Cardiac fibroblast (primary cell): ENCODE data around the gene STX18.

Experiments used
- DNase-seq, 2 donors: peaks; one replicate each; pipeline versions ENCODE4 v3.0.0 to v3.0.0-alpha.2; 2010; ENCODE audit warnings: low read depth in 2 of 2
- H3K4me3 ChIP-seq, 2 donors: replicated peaks in 1 of 2; 1 replicate in 1 of 2; 2 replicates in 1 of 2; pipeline ENCODE4 v1.5.1; 2011; ENCODE audit warnings: low read depth in 2 of 2, low read length in 2 of 2, mild to moderate bottlenecking in 2 of 2, moderate library complexity in 1 of 2
- TF ChIP-seq, protein P1 (sequence below): IDR thresholded peaks from one replicate; pipeline ENCODE4 v1.5.1; 2011; ENCODE audit warnings: low read depth, mild to moderate bottlenecking, low read length, inconsistent platforms

Gene STX18

DNA sequence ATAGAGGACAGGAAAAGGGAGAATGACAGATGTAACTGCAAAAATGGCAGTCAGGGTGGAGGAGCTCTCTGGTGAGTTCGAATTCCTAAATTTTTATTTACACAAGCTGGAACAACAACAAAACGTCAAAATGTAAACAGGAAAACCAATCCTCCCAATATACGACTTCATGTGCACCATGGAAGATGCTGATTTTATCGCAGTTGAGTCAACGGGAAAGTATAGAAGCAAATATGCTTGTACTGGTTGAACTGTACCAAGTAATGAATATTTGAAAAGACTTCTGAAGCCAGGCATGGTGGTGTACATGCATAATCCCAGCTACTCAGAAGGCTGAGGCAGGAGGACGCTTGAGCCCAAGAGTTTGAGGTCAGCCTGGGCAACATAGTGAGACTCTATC, 15.4 kb downstream of the STX18 start:
- no peak for DNase-seq
- TF ChIP-seq, protein P1, sequence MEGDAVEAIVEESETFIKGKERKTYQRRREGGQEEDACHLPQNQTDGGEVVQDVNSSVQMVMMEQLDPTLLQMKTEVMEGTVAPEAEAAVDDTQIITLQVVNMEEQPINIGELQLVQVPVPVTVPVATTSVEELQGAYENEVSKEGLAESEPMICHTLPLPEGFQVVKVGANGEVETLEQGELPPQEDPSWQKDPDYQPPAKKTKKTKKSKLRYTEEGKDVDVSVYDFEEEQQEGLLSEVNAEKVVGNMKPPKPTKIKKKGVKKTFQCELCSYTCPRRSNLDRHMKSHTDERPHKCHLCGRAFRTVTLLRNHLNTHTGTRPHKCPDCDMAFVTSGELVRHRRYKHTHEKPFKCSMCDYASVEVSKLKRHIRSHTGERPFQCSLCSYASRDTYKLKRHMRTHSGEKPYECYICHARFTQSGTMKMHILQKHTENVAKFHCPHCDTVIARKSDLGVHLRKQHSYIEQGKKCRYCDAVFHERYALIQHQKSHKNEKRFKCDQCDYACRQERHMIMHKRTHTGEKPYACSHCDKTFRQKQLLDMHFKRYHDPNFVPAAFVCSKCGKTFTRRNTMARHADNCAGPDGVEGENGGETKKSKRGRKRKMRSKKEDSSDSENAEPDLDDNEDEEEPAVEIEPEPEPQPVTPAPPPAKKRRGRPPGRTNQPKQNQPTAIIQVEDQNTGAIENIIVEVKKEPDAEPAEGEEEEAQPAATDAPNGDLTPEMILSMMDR, result no peak
- no peak overlapping the region for H3K4me3 ChIP-seq

DNA sequence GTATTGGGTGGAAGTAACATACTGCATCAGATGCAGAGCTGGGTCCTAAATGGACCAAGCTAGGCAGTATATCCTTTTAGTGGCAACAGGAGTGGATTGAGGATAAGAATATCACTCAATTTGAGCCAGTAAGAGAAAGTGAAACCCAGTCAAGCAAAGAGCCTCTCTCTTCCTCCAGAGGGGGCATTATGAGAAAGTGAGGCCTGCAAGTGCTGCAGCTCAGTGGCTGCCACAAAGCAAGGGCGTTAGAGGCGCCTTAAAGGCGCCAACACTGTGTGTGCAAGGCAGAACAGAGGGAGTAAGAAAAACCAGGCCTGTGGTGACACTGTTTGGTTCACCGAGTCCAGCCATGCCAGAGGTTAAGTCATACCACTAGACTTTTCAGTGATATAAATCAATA, 17.5 kb downstream of the STX18 start:
- TF ChIP-seq, protein P1, result no peak
- DNase-seq, result no peak
- no peak overlapping the region for H3K4me3 ChIP-seq

DNA sequence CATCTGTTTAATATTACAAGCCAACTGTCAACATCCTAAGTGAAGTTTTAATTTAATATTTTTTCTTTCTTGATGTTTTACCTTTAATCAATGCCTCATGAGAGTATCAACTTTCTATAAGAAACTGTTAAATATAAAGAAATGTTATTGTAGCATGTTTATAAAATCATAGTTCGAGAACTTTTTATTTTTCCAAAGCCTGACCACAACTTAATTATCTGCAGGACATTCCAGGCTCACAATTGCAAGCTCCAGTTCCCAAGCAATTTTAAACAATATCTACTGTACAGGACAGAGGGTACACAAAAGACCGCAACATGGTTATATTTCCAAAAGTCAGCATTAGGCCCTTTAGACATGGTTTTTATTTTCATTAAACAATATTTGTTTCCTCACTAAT, 20.1 kb downstream of the STX18 start:
- no peak for DNase-seq
- no peak overlapping the region for H3K4me3 ChIP-seq
- TF ChIP-seq, protein P1, result no peak

DNA sequence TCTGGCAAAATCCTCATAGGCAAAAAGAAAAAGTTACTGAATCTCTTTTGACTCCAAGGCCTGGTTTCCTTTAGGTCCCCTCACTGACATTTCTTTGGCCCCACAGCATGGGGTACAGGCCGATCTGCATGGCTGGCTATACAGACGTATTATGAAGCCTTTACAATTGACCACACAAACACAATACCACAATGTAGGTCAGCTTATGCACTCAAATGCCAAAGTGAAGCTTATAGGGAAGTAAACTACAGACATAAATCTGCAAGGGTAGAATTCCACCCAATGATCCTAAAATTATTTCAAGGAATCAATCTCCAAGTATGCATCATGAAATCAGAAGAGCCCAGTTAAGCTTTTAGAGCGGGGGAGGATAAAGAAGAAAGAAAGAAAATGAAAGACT, 20.7 kb downstream of the STX18 start:
- DNase-seq, result no peak
- TF ChIP-seq, protein P1, result no peak

DNA sequence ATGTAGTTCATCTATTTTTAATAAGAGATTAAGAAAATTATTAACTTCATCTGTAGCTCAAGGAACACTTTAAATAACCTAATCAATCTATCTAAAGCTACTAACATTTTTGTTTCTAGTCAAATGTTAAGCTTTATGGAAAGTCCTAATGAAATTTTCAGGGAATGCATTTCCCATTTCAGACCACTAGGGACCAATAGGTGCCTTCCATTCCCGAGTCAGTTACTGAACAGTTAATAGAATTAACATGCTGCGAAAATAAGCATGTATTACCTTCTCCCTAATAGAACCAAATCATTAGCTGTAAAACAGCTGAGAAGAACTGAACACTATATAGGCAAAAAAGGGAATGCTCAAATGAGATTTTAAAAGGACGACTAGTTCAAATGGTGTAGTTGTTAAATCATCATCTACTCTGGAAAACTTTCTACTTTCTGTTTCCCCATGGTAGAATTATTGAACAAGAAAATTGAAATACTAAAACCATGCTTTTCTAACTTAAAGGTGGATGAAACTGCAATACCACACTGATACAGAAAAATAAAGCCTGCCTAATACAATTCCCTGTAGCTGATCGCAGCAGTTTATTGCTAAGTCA, 22.5 kb downstream of the STX18 start:
- TF ChIP-seq, protein P1, result peak; percentile 72
- no peak overlapping the region for H3K4me3 ChIP-seq
- peak; percentile 29 to 36 for DNase-seq

More for the DNA sequence above, 20.7 kb downstream of the STX18 start:
- no peak overlapping the region for H3K4me3 ChIP-seq

DNA sequence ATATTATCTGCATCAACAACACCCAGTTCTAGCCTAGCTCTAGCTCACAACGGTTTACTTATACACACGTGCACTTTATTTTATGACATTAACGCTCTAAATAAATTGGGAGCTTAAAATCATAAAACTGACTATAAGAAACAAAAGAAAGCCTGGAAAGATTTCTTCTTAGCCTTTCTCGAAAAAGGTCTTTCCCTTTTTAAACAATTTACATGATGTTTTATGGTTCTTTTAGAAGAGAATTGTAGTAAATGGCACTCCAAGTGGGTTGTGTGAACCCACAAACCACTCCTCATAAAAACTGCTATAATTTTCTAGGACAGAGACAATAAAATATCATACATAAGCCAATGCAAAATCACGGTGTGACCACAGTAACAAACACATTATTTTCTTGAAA, 23.1 kb downstream of the STX18 start:
- DNase-seq, result no peak
- no peak overlapping the region for H3K4me3 ChIP-seq
- TF ChIP-seq, protein P1, result no peak

DNA sequence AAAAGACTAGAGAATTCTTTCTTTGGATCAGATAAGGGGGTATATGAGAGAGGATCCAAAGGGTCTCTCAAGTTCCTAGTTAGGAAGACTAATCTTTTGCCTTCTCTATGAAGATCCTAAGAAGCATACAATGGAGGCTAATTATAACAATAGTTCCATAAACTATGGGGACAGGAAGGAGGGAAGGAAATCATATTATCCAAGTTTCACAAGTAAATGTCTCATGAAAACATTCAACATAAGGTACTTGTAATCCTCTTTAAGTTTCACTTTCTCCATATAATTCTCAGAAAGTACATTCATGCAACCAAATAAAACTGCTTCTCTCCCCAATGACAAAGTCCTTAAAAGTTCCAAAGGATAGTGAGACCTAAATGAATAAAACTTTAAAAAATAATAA, 27.1 kb downstream of the STX18 start:
- TF ChIP-seq, protein P1, result no peak
- DNase-seq, result no peak
- no peak overlapping the region for H3K4me3 ChIP-seq
